A673 (cell line): ENCODE data around the gene NR1D1. TPM values are rescaled to one million over a fixed set of nuclear protein-coding genes. Genes with fewer than 3 reads are reported as not detected.

Source experiments
- BruUV-seq: library from RNA; stranded (reverse); fragments of 400-500 nt; replicated peaks from 2 replicates; lab custom pipeline; 2021; lab: Mats Ljungman, UMichigan
- CTCF ChIA-PET: fragments of 300-600 bp; sonication (Branson Sonifier 250); formaldehyde crosslinking; loops from one replicate; lab custom pipeline; 2022; ENCODE audit warnings: antibody characterized with exemption; lab: Charles Lee
- POLR2A ChIA-PET: fragments of 300-600 bp; sonication (Branson Sonifier 250); formaldehyde crosslinking; loops from one replicate; lab custom pipeline; 2022; ENCODE audit warnings: antibody characterized with exemption; ENCODE audit not compliant: low non-redundant PET; lab: Charles Lee
- DNase-seq: peaks from one replicate; pipeline ENCODE4 v3.0.0-alpha.2; 2015; ENCODE audit warnings: low spot score
- H3K27ac ChIP-seq: fragments of 200-600 bp; sonication (generic); 2 replicates; pipeline ENCODE4 v1.5.1; 2016; ENCODE audit warnings: mixed run types, low read depth, mild to moderate bottlenecking, mixed read lengths, antibody characterized with exemption, low read length; ENCODE audit not compliant: poor library complexity, severe bottlenecking
- H3K27me3 ChIP-seq: fragments of 200-600 bp; sonication (generic); replicated peaks from 2 replicates; pipeline ENCODE4 v1.6.1; 2017; ENCODE audit warnings: mixed run types, low read depth, mild to moderate bottlenecking, mixed read lengths, antibody characterized with exemption, low read length; ENCODE audit not compliant: insufficient read depth, poor library complexity
- H3K36me3 ChIP-seq: fragments of 200-600 bp; sonication (generic); 2 replicates; pipeline ENCODE4 v1.6.1; 2016; ENCODE audit warnings: mixed run types, mild to moderate bottlenecking, mixed read lengths, antibody characterized with exemption, low read length; ENCODE audit not compliant: insufficient read depth, poor library complexity, severe bottlenecking
- H3K4me1 ChIP-seq: fragments of 200-600 bp; sonication (generic); 2 replicates; pipeline ENCODE4 v1.6.1; 2017; ENCODE audit warnings: mixed run types, mild to moderate bottlenecking, mixed read lengths, antibody characterized with exemption, low read length; ENCODE audit not compliant: insufficient read depth, poor library complexity, severe bottlenecking
- H3K4me3 ChIP-seq: fragments of 200-600 bp; sonication (generic); 2 replicates; pipeline ENCODE4 v1.5.1; 2016; ENCODE audit warnings: low read depth, mixed run types, mild to moderate bottlenecking, mixed read lengths, low read length; ENCODE audit not compliant: poor library complexity, severe bottlenecking
- H3K9me3 ChIP-seq: fragments of 200-600 bp; sonication (generic); 2 replicates; pipeline ENCODE4 v1.6.1; 2016; ENCODE audit warnings: mixed run types, low read depth, mild to moderate bottlenecking, mixed read lengths, antibody characterized with exemption, low read length; ENCODE audit not compliant: poor library complexity, severe bottlenecking
- EZH2 ChIP-seq: fragments of 200-600 bp; sonication (generic); IDR thresholded peaks from 2 replicates; pipeline ENCODE4 v1.6.1; 2017; ENCODE audit warnings: borderline replicate concordance, low read depth, mild to moderate bottlenecking, mixed read lengths, antibody characterized with exemption, low read length; ENCODE audit not compliant: poor library complexity, severe bottlenecking
- intact Hi-C: fragments of 100-400 bp; cut with micrococcal nuclease; formaldehyde crosslinking; loops from one replicate; pipeline ENCODE4 v1.10.0; 2022; ENCODE audit not compliant: unreplicated experiment
- total RNA-seq: library from RNA; stranded (reverse); gene quantifications from 2 replicates; pipeline ENCODE4 v1.2.3, GENCODE V29; 2021
- TF ChIP-seq, protein P1 (sequence below): fragments of 300-800, 200-600 bp; sonication (generic); conservative IDR thresholded peaks from 2 replicates; pipeline ENCODE4 v1.5.1; 2017; ENCODE audit warnings: low read depth, mild to moderate bottlenecking, antibody characterized with exemption, low read length, moderate library complexity, mixed read lengths

Gene NR1D1
- total RNA-seq, 1 experiment from 2014 or later: 2.6 TPM

DNA sequence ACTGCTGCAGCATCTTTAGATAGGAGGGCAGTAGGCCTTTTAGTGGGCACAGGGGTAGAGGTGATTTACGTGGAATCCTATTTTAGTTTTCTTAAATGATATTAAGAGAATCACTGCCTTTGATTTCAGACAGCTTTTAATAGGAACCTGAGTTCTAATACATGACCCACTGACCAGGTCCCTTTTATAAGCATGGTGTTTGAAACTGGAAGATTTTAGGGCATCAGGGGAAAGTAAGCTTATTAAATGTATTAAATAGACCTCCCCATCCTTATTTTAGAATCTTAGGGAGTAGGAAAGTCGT is 23.4 kb upstream of the NR1D1 start:
- Histone ChIP-seq H3K27ac (no peak overlapping the region), H3K9me3 (no peaks in the 10 kb centered on the region), H3K4me3 (peak overlapping the region; percentile 96), H3K27me3 (no peaks in the 10 kb centered on the region), H3K4me1 (no peaks in the 10 kb centered on the region), H3K36me3 (peaks cover 18% of the 10 kb centered on the region)
- POLR2A ChIA-PET: interaction anchor here (0.6 kb wide), 1 partner anchor 23 kb away, joined by 4 read pairs; no protein-coding TSS in a partner anchor
- CTCF ChIA-PET: interaction anchor here (0.7 kb wide), 1 partner anchor 11 kb away, joined by 3 read pairs; no protein-coding TSS in a partner anchor
- DNase-seq: no peak
- TF ChIP-seq EZH2: no peak
- intact Hi-C loops: no loop called here
- TSS peak; percentile 67 for BruUV-seq

DNA sequence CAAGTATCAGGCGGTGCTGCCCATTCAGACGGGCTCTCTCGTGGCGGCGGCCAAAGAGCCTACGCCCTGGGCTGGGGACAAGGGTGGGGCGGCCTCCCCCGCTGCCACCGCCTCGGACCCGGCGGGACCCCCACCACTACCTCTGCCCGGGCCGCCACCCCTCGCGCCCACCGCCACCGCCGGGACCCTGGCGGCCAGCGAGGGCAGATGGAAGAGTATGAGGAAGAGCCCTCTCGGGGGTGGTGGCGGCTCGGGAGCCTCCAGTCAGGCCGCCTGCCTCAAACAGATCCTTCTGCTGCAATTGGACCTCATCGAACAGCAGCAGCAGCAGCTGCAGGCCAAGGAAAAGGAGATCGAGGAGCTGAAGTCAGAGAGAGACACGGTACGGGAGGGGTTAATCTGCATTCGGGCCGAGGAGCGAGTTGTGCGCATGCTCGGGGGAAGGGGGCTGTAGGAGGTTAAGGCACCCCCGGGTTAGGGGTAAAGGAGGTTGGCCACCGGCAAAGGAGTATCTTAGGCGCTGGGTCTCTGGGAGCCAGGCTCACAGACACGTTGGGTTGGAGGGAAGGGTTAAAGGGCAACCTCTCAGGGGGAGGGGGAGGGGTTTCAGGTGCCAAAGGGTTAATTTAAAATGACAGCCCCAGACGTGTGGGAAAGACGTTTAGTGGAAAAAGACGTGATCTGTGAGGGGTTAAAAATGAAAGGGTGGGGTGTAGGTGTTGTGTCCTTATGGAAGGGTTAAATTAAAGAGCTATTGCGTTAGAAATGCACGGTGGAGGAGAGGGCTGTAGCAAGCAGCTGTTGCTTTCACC is 22.8 kb upstream of the NR1D1 start:
- ChIA-PET POLR2A (interaction anchor here (0.6 kb wide), 1 partner anchor 22 kb away, joined by 4 read pairs; no protein-coding TSS in a partner anchor), CTCF (interaction anchor here (0.5 to 0.7 kb wide), 2 partner anchors 9 to 10 kb away, joined by 3 to 6 read pairs; no protein-coding TSS in a partner anchor)
- H3K4me1 ChIP-seq: no peaks in the 10 kb centered on the region
- intact Hi-C loops: no loop called here
- peaks cover 18% of the 10 kb centered on the region for H3K36me3 ChIP-seq
- DNase-seq: peak; percentile 52
- no peaks in the 10 kb centered on the region for H3K9me3 ChIP-seq
- peak overlapping the region; percentile 96 for H3K4me3 ChIP-seq
- no peaks in the 10 kb centered on the region for H3K27me3 ChIP-seq
- peak overlapping the region; percentile 91 for H3K27ac ChIP-seq
- TF ChIP-seq EZH2: no peak
- TF ChIP-seq, protein P1, sequence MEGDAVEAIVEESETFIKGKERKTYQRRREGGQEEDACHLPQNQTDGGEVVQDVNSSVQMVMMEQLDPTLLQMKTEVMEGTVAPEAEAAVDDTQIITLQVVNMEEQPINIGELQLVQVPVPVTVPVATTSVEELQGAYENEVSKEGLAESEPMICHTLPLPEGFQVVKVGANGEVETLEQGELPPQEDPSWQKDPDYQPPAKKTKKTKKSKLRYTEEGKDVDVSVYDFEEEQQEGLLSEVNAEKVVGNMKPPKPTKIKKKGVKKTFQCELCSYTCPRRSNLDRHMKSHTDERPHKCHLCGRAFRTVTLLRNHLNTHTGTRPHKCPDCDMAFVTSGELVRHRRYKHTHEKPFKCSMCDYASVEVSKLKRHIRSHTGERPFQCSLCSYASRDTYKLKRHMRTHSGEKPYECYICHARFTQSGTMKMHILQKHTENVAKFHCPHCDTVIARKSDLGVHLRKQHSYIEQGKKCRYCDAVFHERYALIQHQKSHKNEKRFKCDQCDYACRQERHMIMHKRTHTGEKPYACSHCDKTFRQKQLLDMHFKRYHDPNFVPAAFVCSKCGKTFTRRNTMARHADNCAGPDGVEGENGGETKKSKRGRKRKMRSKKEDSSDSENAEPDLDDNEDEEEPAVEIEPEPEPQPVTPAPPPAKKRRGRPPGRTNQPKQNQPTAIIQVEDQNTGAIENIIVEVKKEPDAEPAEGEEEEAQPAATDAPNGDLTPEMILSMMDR: no peak
- BruUV-seq: no TSS peak

DNA sequence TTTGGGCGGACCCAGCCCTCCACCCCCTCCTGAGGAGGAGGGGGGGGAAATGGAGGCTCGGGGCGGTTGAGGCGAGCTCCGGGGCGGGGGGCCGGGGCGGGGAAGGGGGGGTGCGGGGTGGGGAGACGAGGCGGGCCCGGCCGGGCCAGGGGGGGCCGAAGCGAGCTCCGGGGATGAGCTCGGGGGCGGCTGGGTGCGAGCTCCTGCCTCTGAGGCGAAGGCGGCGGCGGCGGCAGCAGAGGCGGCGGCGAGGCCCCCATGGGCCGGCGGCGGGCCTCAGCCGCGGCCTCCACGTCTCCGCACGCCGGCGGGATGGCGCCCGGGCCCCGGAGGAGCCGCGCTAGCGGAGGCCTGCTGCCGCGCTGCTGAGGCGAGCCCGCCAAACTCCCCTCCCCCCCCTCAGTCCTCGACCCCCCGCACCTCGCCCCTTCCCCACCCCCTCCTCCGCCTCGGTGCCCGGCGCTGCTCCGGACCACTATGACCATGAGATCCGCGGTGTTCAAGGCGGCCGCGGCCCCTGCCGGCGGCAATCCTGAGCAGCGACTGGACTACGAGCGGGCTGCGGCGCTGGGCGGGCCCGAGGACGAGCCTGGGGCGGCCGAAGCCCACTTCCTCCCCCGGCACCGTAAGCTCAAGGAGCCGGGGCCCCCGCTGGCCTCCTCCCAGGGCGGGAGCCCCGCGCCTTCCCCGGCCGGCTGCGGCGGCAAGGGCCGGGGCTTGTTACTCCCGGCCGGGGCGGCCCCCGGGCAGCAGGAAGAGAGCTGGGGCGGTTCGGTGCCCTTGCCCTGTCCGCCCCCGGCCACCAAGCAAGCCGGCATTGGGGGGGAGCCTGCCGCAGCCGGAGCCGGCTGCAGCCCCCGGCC is 22.0 kb upstream of the NR1D1 start:
- Histone ChIP-seq H3K9me3 (no peaks in the 10 kb centered on the region), H3K36me3 (peaks cover 15% of the 10 kb centered on the region), H3K27me3 (no peaks in the 10 kb centered on the region), H3K4me3 (peak overlapping the region; percentile 96), H3K27ac (peak overlapping the region; percentile 91), H3K4me1 (no peaks in the 10 kb centered on the region)
- TF ChIP-seq, protein P1: no peak
- intact Hi-C loops: no loop called here
- DNase-seq: no peak
- ChIA-PET POLR2A (interaction anchor here (0.6 kb wide), 1 partner anchor 164 kb away, joined by 3 read pairs; no protein-coding TSS in a partner anchor), CTCF (interaction anchor here (0.5 to 0.9 kb wide), 2 partner anchors 8 to 10 kb away, joined by 4 to 6 read pairs; no protein-coding TSS in a partner anchor)
- BruUV-seq: no TSS peak
